Measurements from ENCODE around the gene MOGAT2. TPM values are rescaled to one million over a fixed set of nuclear protein-coding genes. Genes with fewer than 3 reads are reported as not detected.

The MOGAT2 gene
- total and polyA plus RNA-seq, 2 of the 13 experiments (the other 11 are each of a cell fraction or from before 2014, with no cell fraction given): 27.2 to 27.8 TPM

DNA sequence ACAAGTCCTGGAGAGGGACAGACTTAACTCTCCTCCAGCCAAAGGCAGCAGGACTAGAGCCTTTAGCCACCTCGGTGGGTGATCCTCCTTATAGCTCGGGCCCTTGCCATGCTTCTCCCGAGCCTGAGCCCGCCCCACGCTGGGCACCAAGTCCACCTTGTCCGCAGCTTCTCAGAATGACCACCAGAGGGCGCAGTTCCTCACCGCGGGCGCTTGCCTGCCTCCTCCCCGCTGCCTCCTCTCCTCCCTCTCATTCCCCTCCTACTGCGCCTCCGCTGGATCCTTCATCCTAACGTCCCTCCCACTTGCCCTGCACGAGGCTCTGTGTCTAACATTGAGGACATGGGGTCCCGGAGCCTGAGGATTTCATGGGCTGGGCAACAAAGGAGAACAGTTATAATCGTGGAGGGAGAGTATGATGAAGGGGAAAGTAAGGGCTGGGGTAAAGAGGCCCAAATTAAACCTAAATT is 11.3 kb upstream of the MOGAT2 start (continued):
- peak; percentile 2; the same call in 1 of the 2 replicates for TF ChIP-seq HNF4G (IDR thresholded peaks at IDR 0.05; ENCODE audit: borderline replicate concordance, low read depth, low read length)
- no peak for TF ChIP-seq HNF4G (CRISPR knock-in tag; IDR thresholded peaks at IDR 0.05; ENCODE audit: borderline replicate concordance, low read depth)
- TF ChIP-seq ZBTB7A (CRISPR knock-in tag; IDR thresholded peaks at IDR 0.05): no peak
- no peak for TF ChIP-seq NFKBIZ (CRISPR knock-in tag; IDR thresholded peaks at IDR 0.05)
- no peak for TF ChIP-seq YEATS4 (CRISPR knock-in tag; IDR thresholded peaks at IDR 0.05; ENCODE audit: borderline replicate concordance)
- no peak for TF ChIP-seq GZF1 (CRISPR knock-in tag; IDR thresholded peaks at IDR 0.05)
- TF ChIP-seq, protein P1, sequence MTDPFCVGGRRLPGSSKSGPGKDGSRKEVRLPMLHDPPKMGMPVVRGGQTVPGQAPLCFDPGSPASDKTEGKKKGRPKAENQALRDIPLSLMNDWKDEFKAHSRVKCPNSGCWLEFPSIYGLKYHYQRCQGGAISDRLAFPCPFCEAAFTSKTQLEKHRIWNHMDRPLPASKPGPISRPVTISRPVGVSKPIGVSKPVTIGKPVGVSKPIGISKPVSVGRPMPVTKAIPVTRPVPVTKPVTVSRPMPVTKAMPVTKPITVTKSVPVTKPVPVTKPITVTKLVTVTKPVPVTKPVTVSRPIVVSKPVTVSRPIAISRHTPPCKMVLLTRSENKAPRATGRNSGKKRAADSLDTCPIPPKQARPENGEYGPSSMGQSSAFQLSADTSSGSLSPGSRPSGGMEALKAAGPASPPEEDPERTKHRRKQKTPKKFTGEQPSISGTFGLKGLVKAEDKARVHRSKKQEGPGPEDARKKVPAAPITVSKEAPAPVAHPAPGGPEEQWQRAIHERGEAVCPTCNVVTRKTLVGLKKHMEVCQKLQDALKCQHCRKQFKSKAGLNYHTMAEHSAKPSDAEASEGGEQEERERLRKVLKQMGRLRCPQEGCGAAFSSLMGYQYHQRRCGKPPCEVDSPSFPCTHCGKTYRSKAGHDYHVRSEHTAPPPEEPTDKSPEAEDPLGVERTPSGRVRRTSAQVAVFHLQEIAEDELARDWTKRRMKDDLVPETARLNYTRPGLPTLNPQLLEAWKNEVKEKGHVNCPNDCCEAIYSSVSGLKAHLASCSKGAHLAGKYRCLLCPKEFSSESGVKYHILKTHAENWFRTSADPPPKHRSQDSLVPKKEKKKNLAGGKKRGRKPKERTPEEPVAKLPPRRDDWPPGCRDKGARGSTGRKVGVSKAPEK (CRISPR knock-in tag; IDR thresholded peaks at IDR 0.05; ENCODE audit: borderline replicate concordance): no peak
- TF ChIP-seq, protein P2, sequence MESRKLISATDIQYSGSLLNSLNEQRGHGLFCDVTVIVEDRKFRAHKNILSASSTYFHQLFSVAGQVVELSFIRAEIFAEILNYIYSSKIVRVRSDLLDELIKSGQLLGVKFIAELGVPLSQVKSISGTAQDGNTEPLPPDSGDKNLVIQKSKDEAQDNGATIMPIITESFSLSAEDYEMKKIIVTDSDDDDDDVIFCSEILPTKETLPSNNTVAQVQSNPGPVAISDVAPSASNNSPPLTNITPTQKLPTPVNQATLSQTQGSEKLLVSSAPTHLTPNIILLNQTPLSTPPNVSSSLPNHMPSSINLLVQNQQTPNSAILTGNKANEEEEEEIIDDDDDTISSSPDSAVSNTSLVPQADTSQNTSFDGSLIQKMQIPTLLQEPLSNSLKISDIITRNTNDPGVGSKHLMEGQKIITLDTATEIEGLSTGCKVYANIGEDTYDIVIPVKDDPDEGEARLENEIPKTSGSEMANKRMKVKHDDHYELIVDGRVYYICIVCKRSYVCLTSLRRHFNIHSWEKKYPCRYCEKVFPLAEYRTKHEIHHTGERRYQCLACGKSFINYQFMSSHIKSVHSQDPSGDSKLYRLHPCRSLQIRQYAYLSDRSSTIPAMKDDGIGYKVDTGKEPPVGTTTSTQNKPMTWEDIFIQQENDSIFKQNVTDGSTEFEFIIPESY (CRISPR knock-in tag; IDR thresholded peaks at IDR 0.05): peak; percentile 55; the same call in 1 of the 2 replicates
- TF ChIP-seq EED (CRISPR knock-in tag; IDR thresholded peaks at IDR 0.05): no peak
- peak; percentile 57; the same call in 1 of the 2 replicates for TF ChIP-seq MAZ (IDR thresholded peaks at IDR 0.05; ENCODE audit: borderline replicate concordance, low read depth, low read length)
- peak; percentile 65 for TF ChIP-seq MAZ (CRISPR knock-in tag; IDR thresholded peaks at IDR 0.05; ENCODE audit: low read depth)
- TF ChIP-seq TFDP2 (CRISPR knock-in tag; IDR thresholded peaks at IDR 0.05): peak; percentile 57
- no peak for TF ChIP-seq HOXA7 (CRISPR knock-in tag; IDR thresholded peaks at IDR 0.05)
- no peak for TF ChIP-seq ZBTB4 (CRISPR knock-in tag; IDR thresholded peaks at IDR 0.05; ENCODE audit: borderline replicate concordance)
- TF ChIP-seq WIZ (CRISPR knock-in tag; IDR thresholded peaks at IDR 0.05): no peak
- 0 out of 2 replicates have a peak, but pooled peaks have one; percentile 4 for TF ChIP-seq ZNF205 (CRISPR knock-in tag; IDR thresholded peaks at IDR 0.05)
- TF ChIP-seq, protein P3, sequence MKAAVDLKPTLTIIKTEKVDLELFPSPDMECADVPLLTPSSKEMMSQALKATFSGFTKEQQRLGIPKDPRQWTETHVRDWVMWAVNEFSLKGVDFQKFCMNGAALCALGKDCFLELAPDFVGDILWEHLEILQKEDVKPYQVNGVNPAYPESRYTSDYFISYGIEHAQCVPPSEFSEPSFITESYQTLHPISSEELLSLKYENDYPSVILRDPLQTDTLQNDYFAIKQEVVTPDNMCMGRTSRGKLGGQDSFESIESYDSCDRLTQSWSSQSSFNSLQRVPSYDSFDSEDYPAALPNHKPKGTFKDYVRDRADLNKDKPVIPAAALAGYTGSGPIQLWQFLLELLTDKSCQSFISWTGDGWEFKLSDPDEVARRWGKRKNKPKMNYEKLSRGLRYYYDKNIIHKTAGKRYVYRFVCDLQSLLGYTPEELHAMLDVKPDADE (CRISPR knock-in tag; IDR thresholded peaks at IDR 0.05): no peak
- no peak for TF ChIP-seq ZNF468 (CRISPR knock-in tag; IDR thresholded peaks at IDR 0.05)
- TF ChIP-seq ARNT (IDR thresholded peaks at IDR 0.05): no peak
- no peak for TF ChIP-seq ZNF354B (CRISPR knock-in tag; IDR thresholded peaks at IDR 0.05)
- TF ChIP-seq SMARCC2 (IDR thresholded peaks at IDR 0.05): no peak
